Lower lobe of right lung (tissue), 2 donors: ENCODE measurements around the gene SPRR3. TPM values are rescaled to one million over a fixed set of nuclear protein-coding genes. Genes with fewer than 3 reads are reported as not detected.

ENCODE experiments used
- ATAC-seq, 2 donors: fragments of 200-7000 bp; cut with Tn5 transposase; one replicate each; pipeline ENCODE4 v1.9.1; 2020 to 2022; ENCODE audit warnings: mild to moderate bottlenecking in 2 of 2, moderate library complexity in 2 of 2
- DNase-seq: peaks from one replicate; pipeline ENCODE4 v3.0.0-alpha.2; 2020
- H3K27ac ChIP-seq: fragments of 200-600 bp; one replicate; pipeline ENCODE4 v1.8.0; 2022
- H3K27me3 ChIP-seq: fragments of 200-600 bp; one replicate; pipeline ENCODE4 v1.8.0; 2022; ENCODE audit warnings: low read depth
- H3K36me3 ChIP-seq: fragments of 200-600 bp; one replicate; pipeline ENCODE4 v1.8.0; 2022; ENCODE audit warnings: mild to moderate bottlenecking
- H3K4me1 ChIP-seq: fragments of 200-600 bp; one replicate; pipeline ENCODE4 v1.8.0; 2022
- H3K4me3 ChIP-seq: fragments of 200-600 bp; one replicate; pipeline ENCODE4 v1.8.0; 2022; ENCODE audit warnings: mild to moderate bottlenecking
- H3K9me3 ChIP-seq: fragments of 200-600 bp; one replicate; pipeline ENCODE4 v1.8.0; 2022
- CTCF ChIP-seq: fragments of 200-600 bp; IDR thresholded peaks from one replicate; pipeline ENCODE4 v1.8.0; 2022; ENCODE audit warnings: antibody characterized with exemption, mild to moderate bottlenecking
- intact Hi-C: fragments of 100-400 bp; cut with DNase I; formaldehyde crosslinking; loops from one replicate; pipeline ENCODE4 v1.11.0; 2022
- total RNA-seq: library from RNA; stranded (reverse); fragmentation: NEBNext Ultra II Directional; extraction: Animal tissue kit (Norgen Biotek cat#: 25700); gene quantifications from one replicate; pipeline ENCODE4 v1.2.1, GENCODE V29; 2021
- donor health status: DM: no; HTN: yes; CAD: no; lungs with severe emphysema.

The SPRR3 gene
- total RNA-seq, 1 donor from 2014 or later = not detected

- no peak overlapping the region for H3K27ac ChIP-seq
- no peak overlapping the region for H3K4me3 ChIP-seq
- H3K9me3 ChIP-seq = no peaks in the 10 kb centered on the region
- intact Hi-C loops = no loop called here
- ATAC-seq (no peak), DNase-seq (no peak)
- H3K27me3 ChIP-seq = no peaks in the 10 kb centered on the region
- no peaks in the 10 kb centered on the region for H3K36me3 ChIP-seq
- H3K4me1 ChIP-seq = no peaks in the 10 kb centered on the region
- TF ChIP-seq CTCF = no peak
Observed at GRCh38 chr1:152995842-152996241, 5.7 kb upstream of the SPRR3 start.

DNA sequence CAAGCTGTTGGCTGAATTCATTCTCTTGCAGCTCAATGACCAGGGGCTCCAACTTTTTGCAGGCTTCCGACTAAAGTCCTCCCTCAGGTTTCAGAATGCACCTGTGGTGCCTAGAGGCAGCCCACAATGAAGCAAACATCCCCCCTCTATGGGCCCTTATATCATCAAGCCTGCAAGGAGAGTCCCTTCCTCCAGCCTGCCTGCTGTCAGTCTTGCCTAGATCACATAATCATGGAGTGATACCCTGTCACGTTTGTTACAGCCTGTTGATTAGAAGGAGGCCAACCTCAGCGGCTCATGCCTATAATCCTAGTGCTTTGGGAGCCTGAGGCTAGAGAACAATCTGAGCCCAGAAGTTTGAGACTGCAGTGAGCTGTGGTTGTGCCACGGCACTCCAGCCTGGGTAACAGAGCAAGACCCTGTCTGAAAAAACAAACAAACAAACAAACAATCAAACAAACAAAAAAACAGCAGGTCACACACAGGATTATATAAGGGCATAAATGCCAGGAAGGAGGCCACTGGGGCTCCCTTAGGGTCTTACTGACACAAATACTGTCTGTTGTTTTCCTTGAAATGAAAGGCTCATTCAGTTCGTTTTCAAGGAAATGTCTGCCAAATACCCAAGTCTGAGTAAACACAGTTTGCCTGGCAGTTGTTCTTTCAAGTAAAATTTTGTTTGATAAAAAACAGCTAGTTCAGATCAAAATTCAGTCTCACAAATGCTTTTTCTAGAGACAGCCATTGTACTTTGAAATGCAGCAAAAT is 4.7 kb upstream of the SPRR3 start:
- Histone ChIP-seq H3K4me1 (no peaks in the 10 kb centered on the region), H3K27ac (no peak overlapping the region), H3K36me3 (no peaks in the 10 kb centered on the region), H3K27me3 (no peaks in the 10 kb centered on the region), H3K9me3 (no peaks in the 10 kb centered on the region), H3K4me3 (no peak overlapping the region)
- no peak for DNase-seq
- ATAC-seq = no peak
- intact Hi-C loops = no loop called here
- TF ChIP-seq CTCF = no peak

GRCh38 chr1:152997901-152998300 is 3.6 kb upstream of the SPRR3 start:
- H3K27ac ChIP-seq = no peak overlapping the region
- DNase-seq = no peak
- H3K27me3 ChIP-seq = no peaks in the 10 kb centered on the region
- H3K4me1 ChIP-seq = no peaks in the 10 kb centered on the region
- no peaks in the 10 kb centered on the region for H3K9me3 ChIP-seq
- no peak for TF ChIP-seq CTCF
- ATAC-seq = no peak
- H3K36me3 ChIP-seq = no peaks in the 10 kb centered on the region
- intact Hi-C loops = no loop called here
- no peak overlapping the region for H3K4me3 ChIP-seq

GRCh38 chr1:152998476-152998875 is 3.1 kb upstream of the SPRR3 start:
- no peak for TF ChIP-seq CTCF
- Histone ChIP-seq H3K4me1 (no peaks in the 10 kb centered on the region), H3K27ac (no peak overlapping the region), H3K4me3 (no peak overlapping the region), H3K9me3 (no peaks in the 10 kb centered on the region), H3K27me3 (no peaks in the 10 kb centered on the region), H3K36me3 (no peaks in the 10 kb centered on the region)
- ATAC-seq (no peak), DNase-seq (no peak)
- intact Hi-C loops = no loop called here

DNA sequence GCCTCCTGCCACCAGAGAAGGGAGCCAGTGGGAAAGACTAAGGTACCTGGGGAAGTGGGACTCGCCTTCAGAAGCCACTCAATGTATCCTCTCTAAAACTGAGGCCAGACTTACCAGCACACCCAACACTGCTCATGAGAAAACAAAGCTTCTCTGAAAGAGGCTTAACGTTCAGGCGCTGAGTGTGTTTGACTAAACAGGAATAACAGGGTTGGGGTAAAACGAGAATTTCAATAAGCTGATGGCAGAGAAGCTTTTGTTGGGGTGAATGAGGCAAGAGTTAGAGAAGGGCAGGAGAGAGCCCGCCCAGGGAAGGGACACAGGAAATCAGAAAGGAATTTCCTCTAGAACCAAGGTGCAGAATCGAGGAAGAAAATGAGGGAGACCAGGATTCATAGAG is 1.7 kb upstream of the SPRR3 start:
- Histone ChIP-seq H3K27ac (no peak overlapping the region), H3K4me3 (no peak overlapping the region), H3K27me3 (no peaks in the 10 kb centered on the region), H3K4me1 (no peaks in the 10 kb centered on the region), H3K9me3 (no peaks in the 10 kb centered on the region), H3K36me3 (no peaks in the 10 kb centered on the region)
- DNase-seq (no peak), ATAC-seq (no peak)
- no peak for TF ChIP-seq CTCF
- intact Hi-C loops = no loop called here
